ENCODE results near the gene OR2T29.
"Not testable (repeated sequence)": the region's sequence is repeated elsewhere in the genome, so short reads cannot be mapped to it uniquely, and the experiment has no call there.

The OR2T29 gene, protein sequence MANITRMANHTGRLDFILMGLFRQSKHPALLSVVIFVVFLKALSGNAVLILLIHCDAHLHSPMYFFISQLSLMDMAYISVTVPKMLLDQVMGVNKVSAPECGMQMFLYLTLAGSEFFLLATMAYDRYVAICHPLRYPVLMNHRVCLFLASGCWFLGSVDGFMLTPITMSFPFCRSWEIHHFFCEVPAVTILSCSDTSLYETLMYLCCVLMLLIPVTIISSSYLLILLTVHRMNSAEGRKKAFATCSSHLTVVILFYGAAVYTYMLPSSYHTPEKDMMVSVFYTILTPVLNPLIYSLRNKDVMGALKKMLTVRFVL

DNA sequence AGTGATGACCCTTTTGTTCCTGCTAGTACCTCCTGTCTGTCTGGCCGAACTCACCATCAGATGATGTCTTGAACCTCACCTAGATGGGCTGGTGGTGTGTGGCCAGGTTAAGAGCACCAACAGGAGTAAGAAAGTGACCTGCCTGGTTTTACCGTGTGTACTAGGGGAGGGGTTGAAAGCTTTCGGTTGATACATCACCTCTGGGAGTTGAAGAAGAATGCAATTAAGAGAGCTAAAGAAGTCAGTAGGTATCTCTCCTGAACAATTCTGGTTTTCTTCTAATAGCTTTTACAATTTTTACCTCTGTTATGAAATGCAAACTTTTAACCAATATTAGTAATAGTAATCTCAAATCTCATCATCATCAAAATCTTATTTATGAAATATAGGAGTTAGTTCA is at the start of gene OR2T29:
OR2T29 (minus strand) TSS at position 101 of the 400 bp plus-strand sequence. CDS start 3,281 bp downstream, outside the sequence.
- DNase-seq (ENCODE audit: low read depth, low spot score); H3K4me3 ChIP-seq (ENCODE audit: low read depth, low read length); in situ Hi-C loops (cut with HindIII; ENCODE audit: low sequenced_read_pairs): not testable (repeated sequence)

- no peak overlapping the region for H3K4me3 ChIP-seq (ENCODE audit: low read depth, low read length)
- no peak for DNase-seq (ENCODE audit: low read depth, low spot score)
- TF ChIP-seq CTCF (IDR thresholded peaks at IDR 0.05; ENCODE audit: low read depth, low read length) = no peak
- in situ Hi-C loops (cut with HindIII; ENCODE audit: low sequenced_read_pairs) = no loop called here
Observed at GRCh38 chr1:248611883-248612414, 49.4 kb upstream of the OR2T29 start.

- DNase-seq (ENCODE audit: low read depth, low spot score) = no peak
- no peak for TF ChIP-seq CTCF (IDR thresholded peaks at IDR 0.05; ENCODE audit: low read depth, low read length)
- in situ Hi-C loops (cut with HindIII; ENCODE audit: low sequenced_read_pairs) = no loop called here
- no peak overlapping the region for H3K4me3 ChIP-seq (ENCODE audit: low read depth, low read length)
Observed at GRCh38 chr1:248610301-248610700, 47.7 kb upstream of the OR2T29 start.

DNA sequence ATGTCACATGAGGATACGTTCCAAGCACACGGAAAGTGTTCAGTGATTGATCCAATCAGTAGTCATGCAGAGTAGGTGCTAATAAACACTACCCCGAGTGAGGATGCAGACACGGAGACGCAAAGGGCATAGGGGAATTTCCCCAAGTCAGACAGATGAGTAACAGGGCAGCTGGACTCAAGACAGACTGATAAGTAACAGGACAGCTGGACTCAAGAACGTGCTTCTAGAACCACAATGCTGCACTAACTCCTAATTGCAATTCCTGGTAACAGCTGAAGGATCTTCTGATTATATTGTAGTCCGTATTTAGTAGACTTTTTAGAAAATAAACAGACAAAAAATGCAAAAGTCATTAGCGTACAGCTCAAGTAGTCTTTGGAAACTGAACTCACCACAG is 36.8 kb upstream of the OR2T29 start:
- H3K4me3 ChIP-seq (ENCODE audit: low read depth, low read length) = no peak overlapping the region
- DNase-seq (ENCODE audit: low read depth, low spot score) = no peak
- in situ Hi-C loops (cut with HindIII; ENCODE audit: low sequenced_read_pairs) = no loop called here
- no peak for TF ChIP-seq CTCF (IDR thresholded peaks at IDR 0.05; ENCODE audit: low read depth, low read length)

- DNase-seq (ENCODE audit: low read depth, low spot score) = no peak
- no peak within 1 kb of the TSS for H3K4me3 ChIP-seq (ENCODE audit: low read depth, low read length)
- in situ Hi-C loops (cut with HindIII; ENCODE audit: low sequenced_read_pairs) = no loop called here
- no peak for TF ChIP-seq CTCF (IDR thresholded peaks at IDR 0.05; ENCODE audit: low read depth, low read length)
Observed at GRCh38 chr1:248597589-248597988, 35.0 kb upstream of the OR2T29 start, which contains the start of gene OR2T10. OR2T10 (minus strand) TSS chr1:248597700; CDS start chr1:248593768, 3,932 bp downstream.

DNA sequence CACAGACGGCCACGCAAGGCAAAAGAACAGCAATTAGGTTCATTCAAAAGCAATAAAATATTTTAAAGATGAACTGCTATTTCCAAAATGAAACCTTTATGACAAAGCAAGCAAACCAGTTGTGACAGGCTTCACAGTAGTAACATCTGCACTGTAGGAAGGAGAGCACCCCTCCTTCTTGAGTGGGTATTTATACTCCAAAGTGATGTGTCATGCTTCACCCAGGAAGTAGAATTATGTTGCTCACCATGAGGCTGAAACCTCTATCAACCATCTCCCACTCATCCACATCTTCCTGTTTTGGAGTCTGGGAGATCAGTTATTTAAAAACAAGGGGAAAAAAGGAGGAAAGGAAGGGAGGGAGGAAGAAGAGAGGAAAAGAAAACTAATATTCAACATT is 34.0 kb upstream of the OR2T29 start:
- in situ Hi-C loops (cut with HindIII; ENCODE audit: low sequenced_read_pairs) = no loop called here
- DNase-seq (ENCODE audit: low read depth, low spot score) = no peak
- no peak for TF ChIP-seq CTCF (IDR thresholded peaks at IDR 0.05; ENCODE audit: low read depth, low read length)
- H3K4me3 ChIP-seq (ENCODE audit: low read depth, low read length) = no peak overlapping the region

DNA sequence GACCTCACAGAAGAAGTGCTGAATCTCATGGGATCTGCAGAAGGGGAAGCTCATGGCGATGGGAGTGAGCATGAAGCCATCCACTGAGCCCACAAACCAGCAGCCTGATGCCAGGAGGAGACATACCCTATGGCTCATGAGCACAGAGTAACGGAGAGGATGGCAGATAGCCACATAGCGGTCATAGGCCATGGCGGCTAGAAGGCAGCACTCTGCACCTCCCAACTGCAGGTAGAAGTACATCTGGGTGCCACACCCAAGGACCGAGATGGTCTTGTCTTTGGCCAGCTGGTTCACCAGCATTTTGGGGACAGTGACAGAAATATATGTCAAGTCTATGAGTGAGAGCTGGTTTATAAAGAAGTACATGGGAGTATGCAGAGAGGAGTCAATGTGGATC is 30.7 kb upstream of the OR2T29 start:
- no peak overlapping the region for H3K4me3 ChIP-seq (ENCODE audit: low read depth, low read length)
- DNase-seq (ENCODE audit: low read depth, low spot score) = no peak
- in situ Hi-C loops (cut with HindIII; ENCODE audit: low sequenced_read_pairs) = no loop called here
- TF ChIP-seq CTCF (IDR thresholded peaks at IDR 0.05; ENCODE audit: low read depth, low read length) = no peak
